NCI-H146 treated with DMSO at 0.1 percent for 48 hours (cell line): ENCODE data around the gene LHPP.
A peak's percentile ranks its signal among the peaks of the same experiment; 100 is the strongest.

Source experiments
- DNase-seq: peaks from one replicate; lab custom pipeline; 2025; ENCODE audit not compliant: unreplicated experiment; lab: John Stamatoyannopoulos, UW

Gene LHPP

DNA sequence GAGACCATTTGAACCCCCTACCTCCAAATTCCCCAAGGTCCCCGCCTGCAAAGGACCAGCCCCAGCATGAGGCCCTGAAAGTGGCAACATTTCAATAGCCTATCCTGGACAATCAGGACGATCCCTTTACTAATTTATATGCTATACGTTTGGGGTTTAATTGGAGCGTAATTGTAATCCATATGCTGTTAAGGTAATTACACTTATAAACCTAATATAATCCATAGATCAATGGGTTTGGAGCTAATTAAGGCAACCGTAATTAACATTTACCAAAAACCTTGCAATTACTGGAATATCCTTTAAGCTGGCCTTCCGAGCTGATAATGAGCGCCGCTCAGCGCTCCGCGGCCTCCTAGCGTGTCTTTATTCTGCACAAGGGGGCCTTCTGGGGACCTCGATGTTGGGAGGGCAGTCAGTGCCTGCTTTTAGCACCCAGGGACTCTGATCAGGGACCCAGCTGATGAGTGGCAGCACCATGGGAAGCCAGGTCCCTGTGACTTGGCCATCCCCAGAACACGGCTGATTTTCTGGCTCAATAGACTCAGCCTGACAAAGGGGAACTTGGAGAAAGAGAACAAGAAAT lies 91.2 kb downstream of the LHPP start:
- DNase-seq = no peak

DNA sequence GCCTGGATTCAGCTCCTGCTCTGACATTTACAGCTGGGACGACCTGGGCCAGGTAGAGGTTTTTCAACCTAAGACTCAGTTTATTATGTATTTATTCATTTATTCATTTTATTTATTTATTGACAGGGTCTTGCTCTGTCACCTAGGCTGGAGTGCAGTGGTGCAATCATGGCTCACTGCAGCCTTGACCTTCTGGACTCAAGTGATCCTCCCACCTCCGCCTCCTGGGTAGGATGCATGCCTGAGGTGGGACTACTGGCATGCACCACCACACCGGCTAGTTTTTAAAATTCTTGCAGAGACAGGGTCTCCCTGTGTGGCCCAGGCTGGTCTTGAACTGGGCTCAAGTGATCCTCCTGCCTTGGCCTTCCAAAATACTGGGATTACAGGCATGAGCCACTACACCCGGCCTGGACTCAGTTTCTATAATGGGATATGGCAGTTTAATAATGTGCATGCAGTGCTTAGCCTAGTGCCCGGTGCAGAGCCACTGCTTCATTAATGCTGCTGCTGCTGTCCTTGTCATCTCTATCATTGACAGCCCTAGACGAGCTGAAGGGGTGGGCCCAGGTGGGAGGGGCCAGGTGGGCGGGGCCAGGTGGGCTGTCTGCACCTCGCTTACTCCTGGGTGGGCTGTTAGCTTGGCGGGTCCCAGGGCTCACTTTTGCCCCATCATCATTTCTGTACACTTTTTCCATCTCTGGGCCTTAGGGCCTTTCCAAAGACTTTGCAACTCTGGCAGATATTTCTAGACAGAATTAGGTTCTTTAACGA lies 92.6 kb downstream of the LHPP start:
- DNase-seq = no peak

DNA sequence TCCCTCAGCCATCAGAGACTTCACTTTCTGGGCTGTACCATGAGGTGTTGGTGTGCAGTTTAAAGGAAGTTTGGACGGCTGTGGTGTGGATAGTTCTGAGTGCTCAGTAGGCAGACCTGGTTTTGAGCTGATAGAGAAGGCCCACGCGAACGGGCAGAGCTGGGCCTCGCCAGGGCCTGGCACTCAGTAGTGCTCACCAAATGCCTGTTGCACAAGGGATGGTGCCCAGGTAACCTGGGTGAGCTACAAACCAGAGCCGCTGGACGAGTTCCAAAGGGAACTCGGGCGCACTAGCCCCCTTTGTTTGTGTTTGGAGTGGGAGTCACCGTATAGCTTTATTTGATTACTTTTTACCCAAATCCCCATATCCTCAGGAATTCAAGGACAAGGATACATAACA lies 95.5 kb downstream of the LHPP start:
- no peak for DNase-seq

DNA sequence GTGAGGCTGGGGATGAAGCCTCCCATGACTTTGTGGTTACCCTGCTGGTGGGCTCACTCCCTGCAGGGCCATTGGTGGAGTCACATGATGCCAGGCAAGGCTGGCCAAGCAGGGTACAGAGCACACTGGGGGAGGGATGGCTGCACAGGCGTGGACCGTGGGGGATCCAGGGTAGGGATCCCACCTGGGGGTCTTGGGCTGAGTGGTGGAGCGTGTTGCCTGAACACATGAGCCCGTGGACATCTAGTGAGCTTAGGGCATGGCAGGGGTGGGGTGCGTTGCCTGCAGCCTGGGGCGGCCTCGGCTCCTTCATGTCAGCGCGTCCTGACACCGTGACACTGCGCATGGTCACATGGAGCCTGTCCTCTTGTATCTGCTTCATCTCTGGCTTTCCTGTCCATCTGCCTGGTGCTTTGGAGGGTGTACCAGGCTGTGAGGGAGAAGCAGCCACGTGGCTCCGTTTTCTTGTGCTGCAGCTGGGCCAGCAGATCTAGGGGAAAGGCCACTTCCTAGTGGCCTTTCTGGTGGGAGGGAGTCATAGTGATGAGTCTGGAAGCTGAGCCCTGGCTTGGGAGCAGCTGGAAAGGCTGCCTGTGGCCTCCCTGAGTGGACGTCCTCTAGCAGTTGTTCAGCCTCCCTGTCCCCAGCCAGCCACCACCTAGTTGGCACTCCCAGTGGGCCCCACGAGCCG lies 96.2 kb downstream of the LHPP start:
- no peak for DNase-seq

DNA sequence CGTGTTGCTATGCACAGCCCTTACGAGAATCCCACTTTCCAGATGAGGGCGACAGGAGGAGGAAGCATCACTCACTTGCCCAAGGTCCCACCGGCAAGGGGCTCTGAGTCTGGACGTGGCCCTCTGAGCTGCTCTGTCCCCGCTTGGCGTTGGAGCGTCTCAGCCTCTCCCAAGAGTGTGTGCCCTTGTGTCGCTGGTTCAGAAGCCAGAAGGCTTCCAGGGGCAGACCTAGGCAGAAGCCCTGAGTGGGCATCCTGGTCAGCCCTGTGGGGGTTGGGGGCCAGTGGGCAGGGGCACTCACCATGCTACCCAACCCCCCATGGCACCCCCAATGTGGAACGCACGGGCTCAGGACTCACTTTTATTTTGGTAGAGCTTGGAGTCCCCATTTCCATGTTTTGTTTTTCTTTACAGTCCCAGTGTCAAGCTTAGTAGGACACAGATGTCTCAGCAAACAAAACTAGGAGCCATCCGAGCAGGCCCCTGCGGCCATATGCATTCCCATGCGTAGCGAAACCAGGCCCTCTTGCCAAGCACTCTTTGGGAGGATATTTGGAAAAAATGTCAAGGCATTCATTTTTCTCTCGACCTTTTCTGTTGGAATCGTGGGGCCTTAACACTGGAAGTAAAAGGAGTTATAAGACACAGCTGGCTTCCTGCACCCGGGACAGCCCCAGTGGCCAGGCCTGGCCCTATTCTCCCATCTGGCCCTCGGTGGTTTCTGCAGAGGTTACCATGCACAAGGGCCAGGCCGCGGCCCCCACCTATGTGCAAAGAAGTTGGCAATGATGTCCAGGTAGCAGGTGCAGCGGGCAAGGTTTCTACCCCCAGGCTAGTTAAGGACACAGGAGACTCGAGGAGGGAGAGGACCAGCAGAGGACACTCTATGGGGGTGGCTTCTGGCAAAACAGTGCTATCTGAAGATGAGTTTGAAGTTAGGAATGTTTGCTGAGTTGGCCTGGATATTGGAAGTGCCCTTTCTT lies 97.0 kb downstream of the LHPP start:
- DNase-seq = no peak

DNA sequence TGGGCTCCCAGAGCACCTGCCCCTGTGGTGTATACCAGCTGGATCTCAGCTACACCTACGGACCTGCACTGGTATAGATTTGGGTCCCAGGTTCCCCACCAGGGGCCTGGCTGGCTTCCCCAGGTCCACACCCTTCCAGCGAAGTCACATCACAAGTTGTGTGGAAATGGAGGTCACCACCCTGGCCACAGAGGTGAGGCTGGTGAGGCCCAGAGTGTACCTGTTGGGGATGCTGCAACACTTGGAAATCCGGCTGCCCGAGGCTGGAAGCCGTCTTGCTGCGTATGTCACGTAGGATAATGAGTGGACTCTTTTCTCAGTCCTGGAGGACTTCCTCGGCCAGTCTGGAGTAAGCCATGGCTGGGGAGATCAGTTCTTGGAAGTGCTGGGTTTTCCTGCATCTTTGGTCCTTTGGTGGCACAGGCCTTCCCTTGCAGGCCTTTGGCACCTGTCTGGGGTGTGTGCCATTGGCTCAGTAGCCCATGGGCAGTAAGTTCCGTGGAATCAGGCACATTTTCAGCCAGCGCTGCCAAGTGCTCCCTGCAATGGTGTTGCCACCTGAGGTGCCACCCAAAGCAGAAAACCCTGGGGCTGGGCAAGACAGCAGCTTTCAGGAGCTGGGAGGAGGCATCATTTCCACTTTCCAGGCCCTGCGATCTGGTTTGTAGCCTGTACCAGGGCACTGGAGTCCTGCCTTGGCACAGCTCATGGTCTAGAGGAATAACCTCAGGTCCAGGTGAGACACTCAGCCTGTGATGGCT lies 97.9 kb downstream of the LHPP start:
- DNase-seq = no peak

DNA sequence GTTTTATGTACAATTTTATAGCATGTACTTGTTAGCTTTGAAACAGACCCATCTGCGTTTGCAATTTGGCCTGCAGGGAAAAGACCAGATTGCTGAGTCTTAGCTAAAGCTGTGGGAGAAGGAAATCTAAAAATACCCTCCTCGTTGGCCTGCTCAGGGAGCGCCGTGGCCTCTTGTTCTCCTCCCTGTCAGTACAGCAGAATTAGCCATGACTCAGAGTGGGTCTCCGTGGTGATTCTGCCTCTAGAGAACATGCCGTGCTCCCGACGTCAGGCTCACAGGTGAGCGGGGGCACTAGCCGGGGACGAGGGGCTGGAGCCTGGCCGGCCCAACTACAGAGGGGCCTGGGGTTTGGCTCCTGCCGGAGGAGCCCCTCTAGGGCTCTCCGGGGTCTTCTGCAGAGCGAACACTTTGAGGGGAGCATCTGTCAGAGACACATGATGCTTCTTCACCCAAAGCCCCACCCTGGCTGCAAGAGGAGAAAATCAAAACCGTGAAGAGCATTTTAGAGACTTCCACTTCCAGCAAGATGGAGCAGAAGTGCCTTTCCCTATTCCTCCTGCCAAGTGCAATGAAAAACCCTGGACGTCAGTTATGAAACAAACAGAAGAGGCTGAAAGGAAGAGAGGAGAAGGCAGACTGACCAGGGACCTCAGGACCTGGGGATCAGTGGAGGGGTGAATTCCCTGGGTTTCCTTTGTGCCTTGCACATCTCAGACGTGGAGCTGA lies 98.9 kb downstream of the LHPP start:
- no peak for DNase-seq

DNA sequence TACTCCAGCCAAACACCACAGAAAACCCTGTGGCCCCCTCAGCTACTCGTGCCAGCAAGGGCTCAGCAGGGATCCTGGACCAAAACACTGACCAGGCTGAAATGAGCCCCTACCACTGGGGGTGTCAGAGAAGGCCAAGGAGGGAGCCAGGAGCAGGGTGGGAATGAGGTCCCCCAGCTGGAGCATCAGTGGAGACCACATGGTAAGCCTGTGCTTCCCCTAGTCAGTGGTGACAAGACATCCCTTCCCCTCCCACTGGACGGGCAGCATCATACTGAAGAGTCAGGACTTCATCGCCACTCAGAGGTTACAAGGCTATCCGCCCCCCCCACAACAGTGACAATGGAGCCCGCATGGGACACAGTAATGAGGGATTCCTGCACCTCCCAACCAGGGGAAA lies 99.6 kb downstream of the LHPP start:
- DNase-seq = no peak

DNA sequence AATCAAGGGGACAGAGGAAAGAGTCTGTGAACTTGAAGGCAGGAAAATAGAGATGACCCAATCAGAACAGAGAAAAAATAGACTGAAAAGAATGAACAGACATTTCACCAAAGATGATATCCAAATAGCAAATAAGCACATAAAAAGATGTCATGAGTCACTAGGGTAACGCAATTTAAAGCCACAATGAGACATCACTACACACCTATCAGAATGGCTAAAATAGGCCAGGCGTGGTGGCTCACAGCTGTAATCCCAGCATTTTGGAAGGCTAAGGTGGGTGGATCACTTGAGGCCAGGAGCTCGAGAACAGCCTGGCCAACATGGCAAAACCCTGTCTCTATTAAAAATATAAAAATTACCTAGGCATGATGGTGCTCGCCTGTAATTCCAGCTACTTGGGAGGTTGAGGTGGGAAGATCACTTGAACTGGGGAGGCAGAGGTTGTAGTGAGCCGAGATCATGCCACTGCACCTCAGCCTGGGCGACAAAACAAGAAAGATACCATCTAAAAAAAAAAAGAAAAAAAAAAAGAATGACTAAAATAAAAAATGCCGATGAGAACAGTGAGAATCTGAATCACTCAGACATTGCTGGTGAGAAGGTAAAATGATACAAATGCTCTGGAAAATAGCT lies 100.9 kb downstream of the LHPP start:
- DNase-seq = no peak

DNA sequence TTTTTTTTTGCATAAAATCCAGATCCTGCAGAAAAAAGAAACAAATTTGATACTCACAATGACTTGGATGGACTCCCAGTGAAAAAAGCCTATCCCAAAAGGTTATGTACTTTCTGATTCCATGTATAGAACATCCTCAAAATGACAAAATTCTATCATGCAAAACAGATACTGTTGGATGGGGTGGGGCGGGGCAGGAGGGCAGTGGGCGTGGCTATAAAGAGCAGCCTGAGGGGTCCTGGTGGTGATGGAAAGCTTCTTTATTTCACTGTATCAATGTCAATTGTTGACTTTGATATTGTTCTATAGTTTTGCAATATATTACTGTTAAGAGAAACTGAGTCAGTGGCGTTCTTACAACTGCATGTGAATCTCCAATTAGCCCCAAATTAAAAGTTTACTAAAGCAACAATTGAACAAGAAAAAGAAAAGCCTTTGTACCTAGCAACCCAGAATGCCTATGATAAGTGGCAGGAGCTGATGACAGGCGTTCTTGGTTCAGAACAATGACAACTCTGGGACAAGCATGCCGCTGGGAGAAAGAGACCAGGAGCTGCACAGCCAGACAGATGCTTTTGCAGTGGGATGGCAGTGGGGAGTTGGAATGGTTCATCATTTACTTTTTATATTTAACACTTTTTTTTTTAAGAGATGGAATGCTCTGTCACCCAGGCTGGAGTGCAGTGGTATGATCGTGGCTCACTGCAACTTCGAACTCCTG lies 101.9 kb downstream of the LHPP start:
- no peak for DNase-seq

DNA sequence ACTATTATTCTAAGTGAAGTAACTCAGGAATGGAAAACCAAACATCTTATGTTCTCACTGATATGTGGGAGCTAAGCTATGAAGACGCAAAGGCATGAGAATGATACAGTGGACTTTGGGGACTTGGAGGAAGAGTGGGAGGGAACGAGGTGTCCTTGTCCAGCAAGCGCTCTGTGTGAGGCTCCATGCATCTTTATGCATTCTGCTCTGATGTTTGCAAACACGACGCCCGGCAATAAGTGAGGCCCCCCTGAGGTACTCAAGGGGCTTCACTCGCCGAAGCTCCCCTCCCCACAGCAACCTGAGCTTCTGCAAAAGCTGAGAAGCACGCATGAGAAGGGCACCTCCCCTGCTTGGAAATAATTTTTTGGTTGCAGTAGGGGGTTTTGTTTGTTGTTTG lies 103.3 kb downstream of the LHPP start:
- no peak for DNase-seq

DNA sequence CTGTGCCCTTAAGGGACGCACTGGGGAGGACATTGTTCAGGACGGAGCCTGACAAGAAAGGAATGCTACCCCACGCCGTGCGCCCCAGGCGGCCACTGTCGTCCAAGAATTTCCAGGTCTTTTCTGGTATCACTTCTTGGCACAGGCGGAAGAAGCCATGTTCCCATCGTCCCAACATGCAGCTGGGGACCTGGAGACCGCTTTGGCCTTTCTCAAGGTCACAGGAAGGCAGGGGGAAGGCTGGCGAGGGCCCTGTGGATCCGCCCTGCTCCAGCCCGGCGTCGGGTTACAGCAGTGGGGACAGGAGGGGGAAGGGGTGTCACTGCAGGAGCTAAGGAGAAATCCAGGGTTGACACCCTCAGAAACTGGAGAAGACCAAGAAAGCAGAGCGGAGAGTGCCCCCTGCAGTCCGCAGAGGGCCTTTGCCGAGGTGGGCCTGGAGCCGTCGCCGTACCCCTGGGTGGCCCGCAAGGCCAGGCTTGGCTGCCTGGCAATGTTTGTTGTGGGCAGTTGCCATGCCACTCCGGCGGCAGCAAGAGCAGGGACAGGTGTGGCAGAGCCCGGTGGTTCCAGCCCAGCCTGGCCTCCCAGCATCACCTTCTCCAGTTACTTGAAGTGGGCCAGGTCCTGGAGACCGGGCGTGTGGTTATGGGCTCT lies 104.1 kb downstream of the LHPP start:
- peak; percentile 28 for DNase-seq

DNA sequence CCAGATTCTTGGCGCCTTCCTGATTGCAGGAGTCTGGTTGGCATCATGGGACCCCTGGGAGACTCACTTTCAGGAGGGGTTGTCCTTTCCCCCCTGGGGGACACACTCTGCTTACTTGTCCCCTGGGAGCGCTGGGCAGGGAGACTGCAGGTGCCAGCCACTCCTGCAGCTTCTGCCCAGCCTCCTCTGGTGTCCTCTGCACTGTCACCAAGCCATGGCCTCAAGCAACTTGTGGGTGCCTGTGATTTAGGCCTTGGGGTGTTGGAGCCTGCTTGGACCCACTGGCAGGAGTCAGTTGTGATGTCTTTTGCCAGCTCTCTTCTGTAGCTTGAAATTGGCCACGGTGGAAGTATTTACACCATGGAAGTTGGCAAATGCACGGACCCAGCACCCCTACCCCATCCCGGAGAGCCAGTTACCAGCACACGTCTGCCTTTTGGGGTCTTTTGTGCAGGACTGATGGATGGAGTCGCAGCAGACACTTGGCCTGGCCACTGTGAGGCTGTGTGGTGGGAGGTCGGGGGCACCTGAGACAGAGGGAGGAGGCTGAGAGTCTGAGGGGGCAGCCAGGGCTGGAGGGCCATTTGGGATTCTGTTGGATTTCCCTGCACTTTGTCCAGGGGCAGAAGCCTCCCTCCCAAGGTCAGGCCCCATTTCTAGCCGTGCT lies 104.7 kb downstream of the LHPP start:
- no peak for DNase-seq

DNA sequence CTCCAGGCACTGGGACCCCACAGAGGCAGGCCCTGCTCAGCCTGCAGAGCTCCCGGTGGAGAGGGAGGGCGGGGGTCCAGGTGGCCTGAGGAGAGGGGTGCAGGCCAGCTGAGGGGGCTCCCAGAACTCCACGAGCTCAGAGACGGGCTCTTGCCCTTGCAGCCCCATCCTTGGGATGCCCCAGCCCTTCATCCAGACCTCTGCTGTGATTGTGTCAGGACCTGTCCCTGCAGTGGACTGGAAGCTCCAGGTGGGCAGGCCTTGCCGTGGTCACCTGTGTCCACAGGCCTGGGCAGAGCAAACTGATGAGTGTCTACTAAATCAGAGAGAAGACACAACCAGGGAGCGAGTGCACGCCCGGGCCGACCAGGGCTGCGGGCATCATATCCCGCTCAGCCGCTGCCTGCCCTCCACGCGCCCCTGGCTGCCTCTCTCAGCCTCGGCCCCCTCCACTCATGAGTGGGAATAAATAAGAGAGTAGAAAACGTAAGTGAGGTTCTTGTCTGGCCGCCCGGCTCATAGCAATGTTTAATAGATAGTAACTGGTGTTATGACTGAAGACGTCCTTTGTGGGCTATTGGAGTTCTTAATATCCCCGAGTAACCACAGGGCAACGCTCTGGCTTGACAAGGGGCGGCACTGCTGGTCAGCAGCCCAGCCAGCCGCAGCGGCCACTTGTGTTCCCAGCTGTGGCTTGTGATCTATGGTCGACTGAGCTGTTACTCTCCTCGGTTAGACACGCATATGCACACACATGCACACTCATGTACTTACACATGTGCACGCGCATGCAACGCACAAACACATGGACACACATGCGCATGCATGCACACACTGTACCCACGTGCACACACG lies 105.6 kb downstream of the LHPP start:
- DNase-seq = no peak

DNA sequence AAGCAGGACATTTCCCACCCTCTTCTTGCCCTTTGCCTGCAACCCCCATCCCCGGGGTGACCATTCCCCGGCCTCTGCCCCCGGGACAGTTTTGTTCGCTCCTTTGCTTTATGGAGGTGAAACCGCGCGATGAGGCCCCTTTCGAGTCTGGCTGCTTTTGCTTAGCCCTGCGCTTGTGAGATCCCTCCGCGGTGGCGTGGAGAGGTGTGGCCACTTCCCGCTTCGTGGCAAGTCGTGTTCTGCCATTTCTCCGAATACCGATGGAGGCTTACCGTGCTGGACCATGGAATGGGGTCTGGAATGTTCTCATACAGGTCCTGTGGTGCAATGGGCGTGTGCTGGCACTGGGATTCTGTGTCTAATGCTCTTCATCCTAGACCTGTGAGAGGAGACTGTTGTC lies 106.7 kb downstream of the LHPP start:
- no peak for DNase-seq

DNA sequence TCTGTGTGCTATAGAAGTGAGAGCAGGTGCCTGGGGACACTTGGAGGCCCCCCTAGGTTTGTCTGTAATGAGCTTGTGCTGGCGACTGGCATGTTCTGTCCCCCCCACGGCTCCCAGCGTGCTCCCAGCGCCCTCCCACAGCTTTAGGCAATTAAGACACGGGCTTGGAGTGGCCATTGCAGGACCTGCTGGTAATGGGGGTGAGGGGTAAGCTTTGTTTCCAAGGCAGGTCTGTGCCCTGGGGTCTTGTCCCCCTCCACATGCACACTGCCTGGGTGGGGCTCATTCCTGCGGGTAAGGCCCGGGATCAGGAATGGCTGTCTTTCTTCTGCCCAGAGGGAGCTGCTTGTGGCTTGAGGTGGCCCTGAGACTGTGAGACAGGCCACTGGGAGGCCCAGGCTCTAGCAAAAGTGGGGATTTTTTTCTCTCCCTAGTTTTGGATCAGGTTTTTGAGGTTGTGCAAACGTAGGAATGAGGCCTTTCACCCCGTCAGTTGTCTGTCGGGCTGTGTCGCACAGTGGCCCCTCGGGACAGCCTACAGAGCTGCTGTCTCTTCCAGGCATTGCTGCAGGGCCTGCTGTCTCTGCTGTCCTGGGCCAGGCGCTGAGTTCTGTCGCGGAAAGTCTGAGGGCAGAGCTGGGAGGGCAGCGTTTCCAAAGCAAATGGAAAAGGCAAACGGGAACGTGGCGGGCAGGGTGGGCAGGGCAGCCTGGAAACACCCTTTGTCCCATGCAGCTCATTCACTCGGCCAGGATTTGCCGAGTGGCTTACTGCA lies 107.4 kb downstream of the LHPP start:
- no peak for DNase-seq
